K562 (cell line): ENCODE results near the gene GSTM1. TPM values are rescaled to one million over a fixed set of nuclear protein-coding genes. Genes with fewer than 3 reads are reported as not detected.

ENCODE experiments used
- ARID1B ChIP-seq: fragments of 450-650 bp; IDR thresholded peaks from 2 replicates; pipeline ENCODE4 v1.6.1; 2016; ENCODE audit warnings: antibody characterized with exemption, mild to moderate bottlenecking, inconsistent platforms
- EP400 ChIP-seq: fragments of 450-650 bp; IDR thresholded peaks from 2 replicates; pipeline ENCODE4 v1.6.1; 2017; ENCODE audit warnings: antibody characterized with exemption, mild to moderate bottlenecking, moderate library complexity
- KDM2B ChIP-seq: fragments of 250-450 bp; sonication (Bioruptor Pico); IDR thresholded peaks from 2 replicates; pipeline ENCODE4 v1.8.0; 2021; ENCODE audit warnings: mild to moderate bottlenecking, moderate library complexity
- NR2C1 ChIP-seq, 2 experiments: fragments of 450-650 bp; IDR thresholded peaks; 2 replicates each; pipeline ENCODE4 v1.6.1; 2017; ENCODE audit warnings: mild to moderate bottlenecking in 2 of 2, antibody characterized with exemption in 1 of 2, inconsistent platforms in 1 of 2, missing compliant biosample characterization in 1 of 2, missing genetic modification characterization in 1 of 2
- RCOR1 ChIP-seq, 2 experiments: IDR thresholded peaks; 2 replicates each; pipeline ENCODE4 v1.6.1; 2012; ENCODE audit warnings: low read depth in 2 of 2, low read length in 2 of 2, borderline replicate concordance in 1 of 2, improper control_type of control experiment in 1 of 2
- TOE1 ChIP-seq, 2 experiments: fragments of 450-650 bp in 1 of 2; sonication (generic) in 1 of 2; formaldehyde crosslinking in 1 of 2; IDR thresholded peaks; 2 replicates each; pipeline versions ENCODE4 v1.7.1 to v1.8.0; 2016 to 2022; ENCODE audit warnings: borderline replicate concordance in 2 of 2, mild to moderate bottlenecking in 2 of 2, antibody characterized with exemption in 1 of 2, inconsistent platforms in 1 of 2, low read depth in 1 of 2, missing genetic modification reagents in 1 of 2, moderate library complexity in 1 of 2
- polyA plus RNA-seq, 8 experiments: library from polyadenylated mRNA; depleted of rRNA in 4 of 8; stranded (reverse) in 5 of 8; unstranded in 3 of 8; fragments of >200 nt; fragmentation: Nextera tagmentation in 2 of 8; fragmentation: Illumina TruSeq in 1 of 8; extraction: Ambion mirVana in 2 of 8; extraction: Trizol in 1 of 8; gene quantifications; 2 replicates each; pipeline versions ENCODE4 v1.2.1 to v1.2.3, GENCODE V29; 2011 to 2014; ENCODE audit warnings: inconsistent platforms in 1 of 8, missing spikeins in 1 of 8
- total RNA-seq, 7 experiments: library from RNA; depleted of rRNA in 6 of 7; stranded (reverse); fragments of >200 nt in 6 of 7; fragmentation: Illumina TruSeq in 2 of 7; extraction: Trizol in 2 of 7; gene quantifications; 2 replicates each; pipeline versions ENCODE4 v1.2.1 to v1.2.3, GENCODE V29; 2011 to 2021; ENCODE audit warnings: low replicate concordance in 1 of 7
- TF ChIP-seq, protein P1 (sequence below): fragments of 450-650 bp; formaldehyde crosslinking; IDR thresholded peaks from 2 replicates; pipeline ENCODE4 v1.4.0; 2020; ENCODE audit warnings: mild to moderate bottlenecking, moderate library complexity
- TF ChIP-seq, protein P2 (sequence below): fragments of 450-650 bp; IDR thresholded peaks from 2 replicates; pipeline ENCODE4 v1.6.1; 2016; ENCODE audit warnings: mild to moderate bottlenecking, moderate library complexity

Gene GSTM1
- total and polyA plus RNA-seq, 9 of the 15 experiments (the other 6 are each of a cell fraction or from before 2014, with no cell fraction given): not detected

- TF ChIP-seq TOE1 (IDR thresholded peaks at IDR 0.05; ENCODE audit: borderline replicate concordance) (peak; percentile 85), TOE1 (CRISPR knock-in tag; IDR thresholded peaks at IDR 0.05; ENCODE audit: borderline replicate concordance, low read depth) (no peak), RCOR1 (IDR thresholded peaks at IDR 0.05; ENCODE audit: borderline replicate concordance in 1 of 2, low read depth in 2 of 2, low read length in 2 of 2) (peak in 1 of 2 experiments; percentile 30; a peak in 1 of 4 replicates), EP400 (peak; percentile 88), ARID1B (peak; percentile 60; the same call in 1 of the 2 replicates), NR2C1 (IDR thresholded peaks at IDR 0.05) (peak; percentile 70), NR2C1 (tag; IDR thresholded peaks at IDR 0.05) (peak; percentile 64), KDM2B (peak; percentile 43)
- TF ChIP-seq, protein P1, sequence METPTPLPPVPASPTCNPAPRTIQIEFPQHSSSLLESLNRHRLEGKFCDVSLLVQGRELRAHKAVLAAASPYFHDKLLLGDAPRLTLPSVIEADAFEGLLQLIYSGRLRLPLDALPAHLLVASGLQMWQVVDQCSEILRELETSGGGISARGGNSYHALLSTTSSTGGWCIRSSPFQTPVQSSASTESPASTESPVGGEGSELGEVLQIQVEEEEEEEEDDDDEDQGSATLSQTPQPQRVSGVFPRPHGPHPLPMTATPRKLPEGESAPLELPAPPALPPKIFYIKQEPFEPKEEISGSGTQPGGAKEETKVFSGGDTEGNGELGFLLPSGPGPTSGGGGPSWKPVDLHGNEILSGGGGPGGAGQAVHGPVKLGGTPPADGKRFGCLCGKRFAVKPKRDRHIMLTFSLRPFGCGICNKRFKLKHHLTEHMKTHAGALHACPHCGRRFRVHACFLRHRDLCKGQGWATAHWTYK (CRISPR knock-in tag): peak; percentile 60; the same call in 1 of the 2 replicates
- TF ChIP-seq, protein P2, sequence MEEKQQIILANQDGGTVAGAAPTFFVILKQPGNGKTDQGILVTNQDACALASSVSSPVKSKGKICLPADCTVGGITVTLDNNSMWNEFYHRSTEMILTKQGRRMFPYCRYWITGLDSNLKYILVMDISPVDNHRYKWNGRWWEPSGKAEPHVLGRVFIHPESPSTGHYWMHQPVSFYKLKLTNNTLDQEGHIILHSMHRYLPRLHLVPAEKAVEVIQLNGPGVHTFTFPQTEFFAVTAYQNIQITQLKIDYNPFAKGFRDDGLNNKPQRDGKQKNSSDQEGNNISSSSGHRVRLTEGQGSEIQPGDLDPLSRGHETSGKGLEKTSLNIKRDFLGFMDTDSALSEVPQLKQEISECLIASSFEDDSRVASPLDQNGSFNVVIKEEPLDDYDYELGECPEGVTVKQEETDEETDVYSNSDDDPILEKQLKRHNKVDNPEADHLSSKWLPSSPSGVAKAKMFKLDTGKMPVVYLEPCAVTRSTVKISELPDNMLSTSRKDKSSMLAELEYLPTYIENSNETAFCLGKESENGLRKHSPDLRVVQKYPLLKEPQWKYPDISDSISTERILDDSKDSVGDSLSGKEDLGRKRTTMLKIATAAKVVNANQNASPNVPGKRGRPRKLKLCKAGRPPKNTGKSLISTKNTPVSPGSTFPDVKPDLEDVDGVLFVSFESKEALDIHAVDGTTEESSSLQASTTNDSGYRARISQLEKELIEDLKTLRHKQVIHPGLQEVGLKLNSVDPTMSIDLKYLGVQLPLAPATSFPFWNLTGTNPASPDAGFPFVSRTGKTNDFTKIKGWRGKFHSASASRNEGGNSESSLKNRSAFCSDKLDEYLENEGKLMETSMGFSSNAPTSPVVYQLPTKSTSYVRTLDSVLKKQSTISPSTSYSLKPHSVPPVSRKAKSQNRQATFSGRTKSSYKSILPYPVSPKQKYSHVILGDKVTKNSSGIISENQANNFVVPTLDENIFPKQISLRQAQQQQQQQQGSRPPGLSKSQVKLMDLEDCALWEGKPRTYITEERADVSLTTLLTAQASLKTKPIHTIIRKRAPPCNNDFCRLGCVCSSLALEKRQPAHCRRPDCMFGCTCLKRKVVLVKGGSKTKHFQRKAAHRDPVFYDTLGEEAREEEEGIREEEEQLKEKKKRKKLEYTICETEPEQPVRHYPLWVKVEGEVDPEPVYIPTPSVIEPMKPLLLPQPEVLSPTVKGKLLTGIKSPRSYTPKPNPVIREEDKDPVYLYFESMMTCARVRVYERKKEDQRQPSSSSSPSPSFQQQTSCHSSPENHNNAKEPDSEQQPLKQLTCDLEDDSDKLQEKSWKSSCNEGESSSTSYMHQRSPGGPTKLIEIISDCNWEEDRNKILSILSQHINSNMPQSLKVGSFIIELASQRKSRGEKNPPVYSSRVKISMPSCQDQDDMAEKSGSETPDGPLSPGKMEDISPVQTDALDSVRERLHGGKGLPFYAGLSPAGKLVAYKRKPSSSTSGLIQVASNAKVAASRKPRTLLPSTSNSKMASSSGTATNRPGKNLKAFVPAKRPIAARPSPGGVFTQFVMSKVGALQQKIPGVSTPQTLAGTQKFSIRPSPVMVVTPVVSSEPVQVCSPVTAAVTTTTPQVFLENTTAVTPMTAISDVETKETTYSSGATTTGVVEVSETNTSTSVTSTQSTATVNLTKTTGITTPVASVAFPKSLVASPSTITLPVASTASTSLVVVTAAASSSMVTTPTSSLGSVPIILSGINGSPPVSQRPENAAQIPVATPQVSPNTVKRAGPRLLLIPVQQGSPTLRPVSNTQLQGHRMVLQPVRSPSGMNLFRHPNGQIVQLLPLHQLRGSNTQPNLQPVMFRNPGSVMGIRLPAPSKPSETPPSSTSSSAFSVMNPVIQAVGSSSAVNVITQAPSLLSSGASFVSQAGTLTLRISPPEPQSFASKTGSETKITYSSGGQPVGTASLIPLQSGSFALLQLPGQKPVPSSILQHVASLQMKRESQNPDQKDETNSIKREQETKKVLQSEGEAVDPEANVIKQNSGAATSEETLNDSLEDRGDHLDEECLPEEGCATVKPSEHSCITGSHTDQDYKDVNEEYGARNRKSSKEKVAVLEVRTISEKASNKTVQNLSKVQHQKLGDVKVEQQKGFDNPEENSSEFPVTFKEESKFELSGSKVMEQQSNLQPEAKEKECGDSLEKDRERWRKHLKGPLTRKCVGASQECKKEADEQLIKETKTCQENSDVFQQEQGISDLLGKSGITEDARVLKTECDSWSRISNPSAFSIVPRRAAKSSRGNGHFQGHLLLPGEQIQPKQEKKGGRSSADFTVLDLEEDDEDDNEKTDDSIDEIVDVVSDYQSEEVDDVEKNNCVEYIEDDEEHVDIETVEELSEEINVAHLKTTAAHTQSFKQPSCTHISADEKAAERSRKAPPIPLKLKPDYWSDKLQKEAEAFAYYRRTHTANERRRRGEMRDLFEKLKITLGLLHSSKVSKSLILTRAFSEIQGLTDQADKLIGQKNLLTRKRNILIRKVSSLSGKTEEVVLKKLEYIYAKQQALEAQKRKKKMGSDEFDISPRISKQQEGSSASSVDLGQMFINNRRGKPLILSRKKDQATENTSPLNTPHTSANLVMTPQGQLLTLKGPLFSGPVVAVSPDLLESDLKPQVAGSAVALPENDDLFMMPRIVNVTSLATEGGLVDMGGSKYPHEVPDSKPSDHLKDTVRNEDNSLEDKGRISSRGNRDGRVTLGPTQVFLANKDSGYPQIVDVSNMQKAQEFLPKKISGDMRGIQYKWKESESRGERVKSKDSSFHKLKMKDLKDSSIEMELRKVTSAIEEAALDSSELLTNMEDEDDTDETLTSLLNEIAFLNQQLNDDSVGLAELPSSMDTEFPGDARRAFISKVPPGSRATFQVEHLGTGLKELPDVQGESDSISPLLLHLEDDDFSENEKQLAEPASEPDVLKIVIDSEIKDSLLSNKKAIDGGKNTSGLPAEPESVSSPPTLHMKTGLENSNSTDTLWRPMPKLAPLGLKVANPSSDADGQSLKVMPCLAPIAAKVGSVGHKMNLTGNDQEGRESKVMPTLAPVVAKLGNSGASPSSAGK: peak; percentile 79
These were observed 31.8 kb upstream of the GSTM1 start, which contains the start of gene GSTM4 (continued) for GRCh38 chr1:109655615-109656519.
